Stimulated activated CD8-positive, alpha-beta memory T cell treated with anti-CD3 and anti-CD28 coated beads, Interleukin-7, amount 100 ng/mL, for 1 hour (primary cell): ENCODE measurements around the gene CNGA3.

Experiments used
- DNase-seq, 2 donors: peaks; one replicate each; pipeline ENCODE4 v3.0.0-alpha.2; 2020; ENCODE audit warnings: low read depth in 2 of 2

CNGA3 gene

DNA sequence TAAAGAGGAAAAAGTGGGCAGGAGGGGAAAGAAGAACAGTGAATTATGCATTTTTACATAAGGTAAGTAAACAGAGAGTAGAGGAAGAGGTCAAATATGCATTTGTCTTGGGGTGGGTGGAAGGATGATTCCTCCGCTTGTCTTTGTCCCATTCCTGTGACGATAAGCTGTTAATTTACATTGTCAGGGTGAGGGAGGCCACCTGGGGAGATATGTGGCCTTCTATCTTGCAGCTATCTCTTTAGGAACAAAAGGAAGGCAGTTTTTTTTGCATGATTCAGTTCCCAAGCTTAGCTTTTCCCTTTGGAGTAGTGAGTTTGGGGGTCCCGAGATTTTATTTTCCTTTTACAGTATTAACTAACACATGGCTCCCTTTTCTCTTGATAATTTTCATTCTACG, 96.2 kb downstream of the CNGA3 start:
- DNase-seq: no peak

- peak; percentile 56 to 63 for DNase-seq
These were observed 98.3 kb downstream of the CNGA3 start, which contains the start of gene INPP4A for GRCh38 chr2:98444436-98445176. TSS of gene INPP4A (plus strand) at chr2:98444858. CDS start at chr2:98520049, 75,191 bp downstream.

- no peak for DNase-seq
These were observed 99.0 kb downstream of the CNGA3 start for GRCh38 chr2:98445177-98445682.

GRCh38 chr2:98445683-98446581, 99.7 kb downstream of the CNGA3 start:
- DNase-seq: no peak

DNA sequence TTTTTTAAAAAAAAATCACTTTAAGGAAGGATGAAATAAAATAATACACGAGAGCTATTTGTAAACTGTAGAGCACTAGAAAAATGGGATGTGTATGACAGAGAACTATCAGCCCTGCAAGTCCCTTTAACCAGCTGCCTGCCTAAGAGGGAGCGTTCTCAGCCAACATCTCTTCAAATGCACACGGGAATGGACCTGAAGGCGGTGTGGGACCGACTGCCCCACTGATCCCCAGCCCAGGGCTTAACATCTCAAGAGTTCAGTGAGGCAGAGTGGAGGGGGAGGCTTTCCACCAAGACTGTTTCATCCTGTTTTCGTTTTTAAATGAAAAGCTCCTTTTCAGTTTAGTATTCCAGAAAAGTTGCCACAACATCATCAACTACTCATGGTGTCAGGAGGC, 100.6 kb downstream of the CNGA3 start:
- no peak for DNase-seq
